Suprapubic skin (tissue), 4 donors: Measurements from ENCODE around the gene CXXC5. TPM values are rescaled to one million over a fixed set of nuclear protein-coding genes. Genes with fewer than 3 reads are reported as not detected.

Experiments
- DNase-seq, 2 donors: peaks; one replicate each; pipeline ENCODE4 v3.0.0-alpha.2; 2019; ENCODE audit warnings: low spot score in 2 of 2
- H3K27ac ChIP-seq: fragments of 200-600 bp; sonication (generic); one replicate; pipeline ENCODE4 v1.5.1; 2019
- H3K27me3 ChIP-seq: fragments of 200-600 bp; sonication (generic); one replicate; pipeline ENCODE4 v1.5.1; 2019
- H3K36me3 ChIP-seq: fragments of 200-600 bp; sonication (generic); one replicate; pipeline ENCODE4 v1.5.1; 2019
- H3K4me1 ChIP-seq: fragments of 200-600 bp; sonication (generic); one replicate; pipeline ENCODE4 v1.5.1; 2019
- H3K4me3 ChIP-seq: fragments of 200-600 bp; sonication (generic); one replicate; pipeline ENCODE4 v1.5.1; 2019; ENCODE audit warnings: mild to moderate bottlenecking
- H3K9me3 ChIP-seq: fragments of 200-600 bp; sonication (generic); one replicate; pipeline ENCODE4 v1.5.1; 2019
- EP300 ChIP-seq: sonication (generic); formaldehyde crosslinking; IDR thresholded peaks from one replicate; pipeline ENCODE4 v1.6.1; 2017; ENCODE audit warnings: antibody characterized with exemption
- POLR2A ChIP-seq, 2 donors: fragments of 450-650 bp; IDR thresholded peaks; one replicate each; pipeline ENCODE4 v1.6.1; 2017; ENCODE audit warnings: antibody characterized with exemption in 2 of 2, mild to moderate bottlenecking in 2 of 2, moderate library complexity in 2 of 2
- POLR2AphosphoS5 ChIP-seq, 3 donors: sonication (generic); formaldehyde crosslinking; IDR thresholded peaks; one replicate each; pipeline ENCODE4 v1.6.1; 2017; ENCODE audit warnings: antibody characterized with exemption in 3 of 3
- WGBS: methylation state at CpG from one replicate; pipeline ENCODE4 v1.1.5; 2018; 5-methylcytosine and 5-hydroxymethylcytosine counted together
- total RNA-seq, 4 donors: library from RNA; depleted of rRNA; stranded (reverse); fragments of >200 nt; gene quantifications; one replicate each; pipeline ENCODE4 v1.1.0, GENCODE V29; 2016
- TF ChIP-seq, protein P1 (sequence below), 2 donors: fragments of 200-600 bp in 1 of 2; fragments of 450-650 bp in 1 of 2; sonication (generic) in 1 of 2; IDR thresholded peaks; one replicate each; pipeline ENCODE4 v1.5.1; 2016 to 2019; ENCODE audit warnings: antibody characterized with exemption in 2 of 2, mild to moderate bottlenecking in 1 of 2, moderate library complexity in 1 of 2

Gene CXXC5
- total RNA-seq, 4 donors from 2014 or later, result 21.8 to 40.6 (median 30.1) TPM

DNA sequence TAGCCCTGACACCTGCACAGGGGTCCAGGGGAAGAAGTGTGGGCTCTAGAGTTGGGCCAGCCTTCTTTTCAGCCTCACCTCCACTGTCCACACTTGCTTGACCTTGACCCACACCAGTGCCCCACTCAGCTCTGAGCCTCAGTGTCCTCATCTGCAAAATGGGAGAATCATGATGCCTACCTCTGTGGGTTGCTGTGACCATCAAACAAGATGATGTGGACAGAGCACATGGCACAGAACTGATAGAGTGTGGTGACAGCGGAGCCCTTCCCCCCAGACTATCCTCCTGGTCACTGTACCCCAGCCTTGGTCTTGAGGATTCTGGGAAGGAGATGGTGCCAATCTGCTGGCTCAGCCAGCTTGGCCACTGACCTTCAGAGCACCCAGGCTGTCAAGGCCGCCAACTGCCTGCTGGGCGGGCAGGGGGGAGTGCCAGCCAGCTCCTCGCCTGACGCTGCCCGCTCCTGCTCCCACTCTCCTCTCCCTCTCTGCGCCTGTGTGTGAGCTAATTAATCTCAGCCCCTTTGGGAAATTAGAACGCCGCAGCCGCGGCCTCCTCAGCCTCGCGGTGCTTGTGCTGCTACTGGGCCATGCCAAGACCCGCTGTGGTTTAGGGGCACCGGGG, 16.7 kb downstream of the CXXC5 start:
- H3K27ac ChIP-seq, result peak overlapping the region; percentile 40
- peaks cover 90% of the 10 kb centered on the region for H3K4me1 ChIP-seq

DNA sequence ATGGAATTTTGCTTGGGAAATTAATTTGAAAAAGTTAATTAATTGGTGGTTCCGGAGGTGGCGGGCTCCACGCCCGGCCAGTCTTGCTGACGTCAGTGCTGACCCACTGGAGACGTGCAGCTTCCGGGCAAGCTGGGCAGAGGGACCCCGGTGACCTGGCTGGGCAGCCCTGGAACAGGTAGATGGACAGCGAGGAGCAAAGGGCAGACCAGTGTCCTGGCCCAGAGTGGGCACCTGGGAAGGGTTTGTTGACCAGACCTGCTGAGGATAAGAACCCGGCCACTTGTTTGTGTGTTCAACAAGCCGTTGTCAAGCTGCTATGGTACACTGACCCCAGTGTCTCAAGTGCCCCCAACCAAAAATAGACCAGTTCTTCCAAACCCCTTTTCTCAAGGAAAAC, 17.5 kb downstream of the CXXC5 start:
- DNase-seq, result no peak
- peaks cover 90% of the 10 kb centered on the region for H3K4me1 ChIP-seq
- H3K27ac ChIP-seq, result peak overlapping the region; percentile 40
- no peaks in the 10 kb centered on the region for H3K9me3 ChIP-seq
- no peaks in the 10 kb centered on the region for H3K27me3 ChIP-seq
- TF ChIP-seq EP300, result no peak
- TF ChIP-seq POLR2AphosphoS5 (IDR thresholded peaks at IDR 0.05), result no peak
- TF ChIP-seq, protein P1, sequence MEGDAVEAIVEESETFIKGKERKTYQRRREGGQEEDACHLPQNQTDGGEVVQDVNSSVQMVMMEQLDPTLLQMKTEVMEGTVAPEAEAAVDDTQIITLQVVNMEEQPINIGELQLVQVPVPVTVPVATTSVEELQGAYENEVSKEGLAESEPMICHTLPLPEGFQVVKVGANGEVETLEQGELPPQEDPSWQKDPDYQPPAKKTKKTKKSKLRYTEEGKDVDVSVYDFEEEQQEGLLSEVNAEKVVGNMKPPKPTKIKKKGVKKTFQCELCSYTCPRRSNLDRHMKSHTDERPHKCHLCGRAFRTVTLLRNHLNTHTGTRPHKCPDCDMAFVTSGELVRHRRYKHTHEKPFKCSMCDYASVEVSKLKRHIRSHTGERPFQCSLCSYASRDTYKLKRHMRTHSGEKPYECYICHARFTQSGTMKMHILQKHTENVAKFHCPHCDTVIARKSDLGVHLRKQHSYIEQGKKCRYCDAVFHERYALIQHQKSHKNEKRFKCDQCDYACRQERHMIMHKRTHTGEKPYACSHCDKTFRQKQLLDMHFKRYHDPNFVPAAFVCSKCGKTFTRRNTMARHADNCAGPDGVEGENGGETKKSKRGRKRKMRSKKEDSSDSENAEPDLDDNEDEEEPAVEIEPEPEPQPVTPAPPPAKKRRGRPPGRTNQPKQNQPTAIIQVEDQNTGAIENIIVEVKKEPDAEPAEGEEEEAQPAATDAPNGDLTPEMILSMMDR (IDR thresholded peaks at IDR 0.05), result no peak
- no peak for TF ChIP-seq POLR2A (IDR thresholded peaks at IDR 0.05)
- WGBS, result 76% methylated on average over 10 of the region's 11 CpGs
- H3K4me3 ChIP-seq, result no peak overlapping the region
- H3K36me3 ChIP-seq, result no peaks in the 10 kb centered on the region

More for the DNA sequence above, 16.7 kb downstream of the CXXC5 start:
- no peak for TF ChIP-seq POLR2A (IDR thresholded peaks at IDR 0.05)
- TF ChIP-seq EP300, result no peak
- TF ChIP-seq, protein P1 (IDR thresholded peaks at IDR 0.05), result no peak
- no peak for TF ChIP-seq POLR2AphosphoS5 (IDR thresholded peaks at IDR 0.05)
- DNase-seq, result no peak
- no peaks in the 10 kb centered on the region for H3K27me3 ChIP-seq
- 57% methylated on average over 7 of the region's 15 CpGs for WGBS
- H3K4me3 ChIP-seq, result no peak overlapping the region
- no peaks in the 10 kb centered on the region for H3K9me3 ChIP-seq
- H3K36me3 ChIP-seq, result no peaks in the 10 kb centered on the region

DNA sequence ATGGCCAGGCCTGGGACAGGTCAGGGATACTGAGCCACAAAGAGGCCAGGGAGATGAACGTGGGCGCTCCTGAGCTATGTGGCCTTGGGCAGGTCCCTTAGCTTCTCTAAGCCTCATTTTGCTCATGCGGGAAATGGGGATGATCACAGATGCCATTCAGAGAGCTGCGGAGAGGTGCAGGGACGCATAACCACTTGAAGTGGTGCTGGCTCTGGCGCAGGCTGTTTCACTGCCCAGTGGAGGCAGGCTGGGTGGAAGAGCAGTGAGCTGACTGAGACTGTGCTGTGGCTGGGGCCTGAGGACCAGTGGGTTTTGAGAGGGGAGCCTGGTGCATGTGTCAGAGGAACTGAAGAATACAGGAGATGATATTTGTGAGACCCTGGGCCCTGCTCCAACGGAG, 18.4 kb downstream of the CXXC5 start:
- H3K9me3 ChIP-seq, result no peaks in the 10 kb centered on the region
- TF ChIP-seq, protein P1 (IDR thresholded peaks at IDR 0.05), result no peak
- TF ChIP-seq EP300 (no peak), POLR2AphosphoS5 (IDR thresholded peaks at IDR 0.05) (no peak), POLR2A (IDR thresholded peaks at IDR 0.05) (no peak)
- H3K27ac ChIP-seq, result no peak overlapping the region
- 85% methylated on average over 7 of the region's 7 CpGs for WGBS
- H3K4me3 ChIP-seq, result no peak overlapping the region
- H3K27me3 ChIP-seq, result no peaks in the 10 kb centered on the region
- DNase-seq, result no peak
- H3K4me1 ChIP-seq, result peaks cover 88% of the 10 kb centered on the region
- no peaks in the 10 kb centered on the region for H3K36me3 ChIP-seq

DNA sequence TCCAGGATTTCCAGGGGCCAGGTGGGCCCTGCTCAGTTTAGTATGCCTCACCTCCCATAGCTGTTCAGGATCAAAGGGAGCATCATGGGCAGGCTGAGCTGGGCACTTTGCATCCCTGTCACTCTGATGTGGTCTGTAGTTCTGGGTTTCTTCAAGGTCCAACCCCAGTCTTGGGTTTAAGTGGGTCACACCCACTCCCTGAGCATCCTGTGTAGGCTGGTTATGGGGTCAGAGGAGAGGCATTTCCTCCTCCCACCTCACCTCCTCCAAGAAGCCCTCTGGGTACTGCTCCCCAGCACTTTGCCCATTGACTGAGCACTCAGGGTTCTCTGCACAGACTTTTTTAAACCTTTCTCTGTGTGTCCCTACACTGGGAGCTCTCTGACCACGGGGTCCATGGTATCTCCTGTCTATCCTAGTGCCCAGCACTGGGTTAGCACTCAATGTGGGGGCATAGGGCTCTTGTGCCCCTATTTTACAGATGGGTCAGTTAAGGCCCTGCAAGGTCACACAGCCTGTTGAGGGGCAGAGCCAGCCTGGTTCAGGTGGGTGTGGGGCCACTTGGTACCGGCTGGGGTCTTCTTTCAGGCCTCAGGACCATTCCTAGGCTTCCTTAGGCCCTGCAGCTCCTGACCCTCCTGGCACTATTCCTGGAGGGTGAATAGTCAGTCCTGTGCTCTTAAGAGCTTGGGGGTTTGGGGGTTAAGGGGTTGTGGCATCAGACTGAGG, 19.0 kb downstream of the CXXC5 start:
- TF ChIP-seq EP300, result no peak
- TF ChIP-seq, protein P1 (IDR thresholded peaks at IDR 0.05), result no peak
- TF ChIP-seq POLR2AphosphoS5 (IDR thresholded peaks at IDR 0.05), result no peak
- no peak for TF ChIP-seq POLR2A (IDR thresholded peaks at IDR 0.05)
- H3K9me3 ChIP-seq, result no peaks in the 10 kb centered on the region
- H3K4me3 ChIP-seq, result peak overlapping the region; percentile 64
- H3K36me3 ChIP-seq, result no peaks in the 10 kb centered on the region
- H3K27ac ChIP-seq, result peak overlapping the region; percentile 91
- no peaks in the 10 kb centered on the region for H3K27me3 ChIP-seq
- DNase-seq, result no peak
- 63% methylated on average over 1 of the region's 2 CpGs for WGBS
- H3K4me1 ChIP-seq, result peaks cover 88% of the 10 kb centered on the region

DNA sequence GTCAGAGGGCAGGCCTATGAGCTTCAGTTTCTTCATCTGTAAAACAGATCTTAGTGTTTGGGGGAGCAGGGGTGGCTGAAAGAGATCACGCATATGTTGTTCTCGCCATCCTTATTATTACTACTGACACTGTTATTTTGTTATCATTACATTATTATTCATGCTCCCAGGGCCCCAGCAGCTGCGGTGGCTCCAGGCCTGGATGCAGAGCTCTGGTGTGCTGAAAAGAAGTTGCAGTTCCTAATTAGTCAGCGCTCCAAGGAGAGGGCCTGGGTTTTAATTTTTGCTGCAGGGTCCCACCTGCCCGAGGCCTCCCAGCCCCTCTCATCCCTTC, 19.5 kb downstream of the CXXC5 start:
- H3K36me3 ChIP-seq, result no peaks in the 10 kb centered on the region
- peak overlapping the region; percentile 64 for H3K4me3 ChIP-seq
- no peaks in the 10 kb centered on the region for H3K9me3 ChIP-seq
- H3K27me3 ChIP-seq, result no peaks in the 10 kb centered on the region
- WGBS, result 22% methylated on average over 5 of the region's 5 CpGs
- peak overlapping the region; percentile 91 for H3K27ac ChIP-seq
- no peak for TF ChIP-seq EP300
- no peak for TF ChIP-seq POLR2AphosphoS5 (IDR thresholded peaks at IDR 0.05)
- no peak for TF ChIP-seq POLR2A (IDR thresholded peaks at IDR 0.05)
- TF ChIP-seq, protein P1 (IDR thresholded peaks at IDR 0.05), result no peak
- peaks cover 85% of the 10 kb centered on the region for H3K4me1 ChIP-seq
- no peak for DNase-seq
